ENCODE results near the gene BAZ2A.

DNA sequence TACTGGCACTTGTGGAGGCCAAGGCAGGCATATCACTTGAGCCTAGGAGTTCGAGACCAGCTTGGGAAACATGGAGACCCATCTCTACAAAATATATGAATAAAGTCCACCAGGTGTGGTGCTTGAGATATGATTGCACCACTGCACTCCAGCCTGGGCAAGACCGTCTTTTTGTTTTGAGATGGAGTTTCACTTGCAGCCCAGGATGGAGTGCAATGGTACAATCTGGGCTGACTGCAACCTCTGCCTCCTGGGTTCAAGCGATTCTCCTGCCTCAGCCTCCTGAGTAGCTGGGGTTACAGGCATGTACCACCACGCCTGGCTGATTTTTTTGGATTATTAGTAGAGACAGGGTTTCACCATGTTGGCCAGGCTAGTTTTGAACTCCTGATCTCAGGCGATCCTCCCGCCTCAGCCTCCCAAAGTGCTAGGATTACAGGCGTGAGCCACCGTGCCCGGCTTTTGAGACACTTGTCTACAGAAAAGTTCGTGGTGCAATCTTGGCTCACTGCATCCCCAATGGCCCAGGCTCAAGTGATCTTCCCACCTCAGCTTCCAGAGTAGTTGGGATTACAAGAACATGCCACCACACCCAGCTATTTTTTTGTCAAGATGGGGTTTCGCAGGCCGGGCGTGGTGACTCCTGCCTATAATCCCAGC lies 32.0 kb upstream of the BAZ2A start:
- TF ChIP-seq, protein P1, sequence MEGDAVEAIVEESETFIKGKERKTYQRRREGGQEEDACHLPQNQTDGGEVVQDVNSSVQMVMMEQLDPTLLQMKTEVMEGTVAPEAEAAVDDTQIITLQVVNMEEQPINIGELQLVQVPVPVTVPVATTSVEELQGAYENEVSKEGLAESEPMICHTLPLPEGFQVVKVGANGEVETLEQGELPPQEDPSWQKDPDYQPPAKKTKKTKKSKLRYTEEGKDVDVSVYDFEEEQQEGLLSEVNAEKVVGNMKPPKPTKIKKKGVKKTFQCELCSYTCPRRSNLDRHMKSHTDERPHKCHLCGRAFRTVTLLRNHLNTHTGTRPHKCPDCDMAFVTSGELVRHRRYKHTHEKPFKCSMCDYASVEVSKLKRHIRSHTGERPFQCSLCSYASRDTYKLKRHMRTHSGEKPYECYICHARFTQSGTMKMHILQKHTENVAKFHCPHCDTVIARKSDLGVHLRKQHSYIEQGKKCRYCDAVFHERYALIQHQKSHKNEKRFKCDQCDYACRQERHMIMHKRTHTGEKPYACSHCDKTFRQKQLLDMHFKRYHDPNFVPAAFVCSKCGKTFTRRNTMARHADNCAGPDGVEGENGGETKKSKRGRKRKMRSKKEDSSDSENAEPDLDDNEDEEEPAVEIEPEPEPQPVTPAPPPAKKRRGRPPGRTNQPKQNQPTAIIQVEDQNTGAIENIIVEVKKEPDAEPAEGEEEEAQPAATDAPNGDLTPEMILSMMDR (conservative IDR thresholded peaks at IDR 0.05; ENCODE audit: low read length): no peak
- TF ChIP-seq EZH2phosphoT487 (IDR thresholded peaks at IDR 0.05; ENCODE audit: borderline replicate concordance): no peak
